Subcutaneous abdominal adipose tissue (tissue), 5 donors: ENCODE results near the gene ITGAE.
A peak's percentile ranks its signal among the peaks of the same experiment; 100 is the strongest.
"Not testable (repeated sequence)": the region's sequence is repeated elsewhere in the genome, so short reads cannot be mapped to it uniquely, and the experiment has no call there.

Source experiments
- H3K27ac ChIP-seq: one replicate; pipeline ENCODE4 v1.7.0; 2013; ENCODE audit warnings: low read depth, mild to moderate bottlenecking, inconsistent platforms, low read length, moderate library complexity
- H3K27me3 ChIP-seq, 5 donors: one replicate each; pipeline ENCODE4 v1.7.0; 2013; ENCODE audit warnings: low read length in 5 of 5, inconsistent platforms in 1 of 5; ENCODE audit not compliant: control insufficient read depth in 5 of 5, insufficient read depth in 4 of 5
- H3K36me3 ChIP-seq, 5 donors: one replicate each; pipeline ENCODE4 v1.7.0; 2013; ENCODE audit warnings: low read length in 5 of 5; ENCODE audit not compliant: control insufficient read depth in 5 of 5, insufficient read depth in 5 of 5
- H3K4me1 ChIP-seq, 5 donors: one replicate each; pipeline ENCODE4 v1.7.0; 2013; ENCODE audit warnings: low read length in 5 of 5, mild to moderate bottlenecking in 3 of 5, moderate library complexity in 1 of 5; ENCODE audit not compliant: control insufficient read depth in 5 of 5, insufficient read depth in 5 of 5
- H3K4me3 ChIP-seq, 5 donors: one replicate each; pipeline ENCODE4 v1.7.0; 2013; ENCODE audit warnings: low read length in 5 of 5, low read depth in 1 of 5
- H3K9ac ChIP-seq, 5 donors: one replicate each; pipeline ENCODE4 v1.7.0; 2013; ENCODE audit warnings: low read length in 5 of 5, mild to moderate bottlenecking in 4 of 5, moderate library complexity in 3 of 5
- H3K9me3 ChIP-seq, 5 donors: one replicate each; pipeline ENCODE4 v1.7.0; 2013; ENCODE audit warnings: low read length in 5 of 5; ENCODE audit not compliant: control insufficient read depth in 5 of 5
- donor health status: healthy.
- donor health status: healthy.
- donor health status: healthy.
- donor health status: healthy.
- donor health status: healthy.

ITGAE gene

DNA sequence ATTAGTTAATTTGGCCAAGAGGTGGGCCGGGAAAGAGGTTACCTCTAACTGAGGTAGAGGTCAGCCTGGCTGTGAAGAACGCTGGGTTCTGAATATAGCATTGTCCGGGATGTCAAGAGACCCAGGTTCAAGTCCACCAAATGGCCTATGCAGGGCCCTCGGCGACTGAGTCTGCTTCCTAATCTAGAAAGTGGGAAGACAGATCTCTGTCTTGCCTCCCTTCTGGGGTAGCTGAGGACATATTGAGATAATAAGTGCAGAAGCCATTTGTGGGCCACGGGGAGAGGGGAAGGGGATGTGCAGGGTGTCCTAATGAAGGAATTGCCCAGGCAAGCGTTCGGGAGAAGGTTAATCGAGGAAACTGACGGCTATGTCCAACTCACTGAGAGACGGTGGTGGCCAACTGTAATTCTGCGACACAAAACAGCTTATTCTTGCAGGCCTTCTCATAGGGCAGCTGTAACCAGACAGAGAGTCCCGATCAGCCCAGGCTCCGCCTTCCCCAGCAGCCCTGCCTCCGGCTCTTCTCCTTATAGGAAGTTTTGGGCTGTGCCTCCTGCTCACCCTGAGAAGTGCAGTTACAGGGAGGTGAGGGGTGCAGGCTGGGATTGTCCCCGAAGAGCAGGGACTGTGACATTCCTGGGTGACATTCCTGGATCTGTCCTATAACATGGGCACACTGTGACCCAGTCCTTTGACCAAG lies 61.4 kb downstream of the ITGAE start:
- Histone ChIP-seq H3K9ac (no peak overlapping the region), H3K27me3 (peaks cover 0 to 5% (median 3%) of the 10 kb centered on the region in 5 donors), H3K4me1 (peaks cover 0 to 13% (median 11%) of the 10 kb centered on the region in 5 donors), H3K4me3 (no peak overlapping the region), H3K27ac (no peak overlapping the region), H3K9me3 (no peaks in the 10 kb centered on the region), H3K36me3 (no peaks in the 10 kb centered on the region)

DNA sequence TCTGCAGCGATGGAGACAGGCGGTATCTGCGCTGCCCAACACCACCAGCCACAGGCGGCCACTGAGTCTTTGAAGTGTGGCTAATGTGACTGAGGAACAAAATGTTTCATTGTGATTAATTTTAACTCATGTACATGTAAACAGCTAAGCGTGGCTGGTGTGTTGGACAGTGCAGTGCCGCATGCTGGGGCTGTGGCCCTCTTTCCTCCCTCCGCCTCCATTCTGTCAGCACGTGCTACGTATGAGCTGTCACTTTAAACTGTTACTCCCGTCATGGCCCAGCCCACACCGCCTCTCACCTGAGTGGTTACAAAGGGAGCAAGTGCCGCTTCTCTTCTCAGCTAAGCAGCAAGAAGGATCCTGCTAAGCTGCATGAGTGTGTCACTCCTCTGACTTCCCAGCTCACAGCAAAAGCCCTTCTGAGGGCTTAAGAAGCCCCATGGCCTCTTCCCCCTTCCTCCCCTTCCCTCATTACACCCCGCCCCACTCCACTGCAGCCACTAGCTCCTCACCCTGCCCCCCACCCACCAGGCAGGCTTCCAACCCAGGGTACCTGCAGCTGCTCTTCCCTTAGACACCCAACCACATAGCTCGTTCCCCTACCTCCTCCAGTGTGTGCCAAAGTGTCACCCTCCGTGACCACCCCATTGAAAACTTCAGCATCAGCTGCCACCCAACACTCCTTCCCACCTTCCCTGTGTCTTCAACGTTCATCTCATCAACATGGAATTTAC lies 62.3 kb downstream of the ITGAE start:
- peak overlapping the region in 1 of 5 donors; percentile 43 for H3K9ac ChIP-seq
- peaks cover 0 to 5% (median 3%) of the 10 kb centered on the region in 5 donors for H3K27me3 ChIP-seq
- no peak overlapping the region for H3K27ac ChIP-seq
- no peaks in the 10 kb centered on the region for H3K36me3 ChIP-seq
- H3K4me1 ChIP-seq = peaks cover 2 to 13% (median 12%) of the 10 kb centered on the region in 5 donors
- H3K4me3 ChIP-seq = no peak overlapping the region
- no peaks in the 10 kb centered on the region for H3K9me3 ChIP-seq

DNA sequence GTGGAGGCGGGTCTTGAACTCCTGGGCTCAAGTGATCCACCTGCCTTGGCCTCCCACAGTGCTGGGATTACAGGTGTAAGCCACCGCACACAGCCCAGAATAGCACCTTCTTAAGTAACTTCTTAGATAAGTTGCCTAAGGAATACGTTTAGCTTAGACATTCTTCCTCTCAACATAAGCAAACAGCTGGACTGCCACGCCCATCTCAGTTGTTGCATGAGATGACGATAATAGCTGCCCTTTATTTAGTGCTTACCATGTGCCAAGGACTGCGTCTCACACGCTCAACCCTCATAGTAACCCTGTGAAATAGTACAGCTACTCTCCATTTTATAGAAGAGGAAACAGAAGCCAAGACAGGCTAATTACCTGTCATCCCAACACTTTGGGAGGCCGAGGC lies 65.5 kb downstream of the ITGAE start:
- peaks cover 0 to 8% (median 3%) of the 10 kb centered on the region in 5 donors for H3K27me3 ChIP-seq
- H3K4me1 ChIP-seq = peaks cover 2 to 19% (median 12%) of the 10 kb centered on the region in 5 donors
- H3K9me3 ChIP-seq = no peaks in the 10 kb centered on the region
- H3K27ac ChIP-seq = no peak overlapping the region
- H3K36me3 ChIP-seq = no peaks in the 10 kb centered on the region
- no peak overlapping the region for H3K4me3 ChIP-seq
- no peak overlapping the region for H3K9ac ChIP-seq

DNA sequence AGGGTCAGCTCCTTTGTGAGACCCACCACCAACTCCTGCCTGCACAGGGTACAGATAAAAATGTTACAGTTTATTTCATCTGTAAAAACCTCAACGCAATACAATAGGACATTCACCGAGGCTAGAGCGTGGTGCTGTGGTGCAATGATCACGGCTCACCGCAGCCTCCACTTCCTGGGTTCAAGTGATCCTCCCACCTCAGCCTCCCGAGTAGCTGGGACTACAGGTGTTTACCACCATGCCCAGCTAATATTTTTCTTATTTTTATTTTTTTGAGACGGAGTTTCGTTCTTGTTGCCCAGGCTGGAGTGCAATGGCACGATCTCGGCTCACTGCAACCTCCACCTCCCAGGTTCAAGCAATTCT lies 66.1 kb downstream of the ITGAE start:
- not testable (repeated sequence) for H3K9me3 ChIP-seq, H3K36me3 ChIP-seq
- H3K4me1 ChIP-seq = peaks cover 2 to 20% (median 12%) of the 10 kb centered on the region in 5 donors

DNA sequence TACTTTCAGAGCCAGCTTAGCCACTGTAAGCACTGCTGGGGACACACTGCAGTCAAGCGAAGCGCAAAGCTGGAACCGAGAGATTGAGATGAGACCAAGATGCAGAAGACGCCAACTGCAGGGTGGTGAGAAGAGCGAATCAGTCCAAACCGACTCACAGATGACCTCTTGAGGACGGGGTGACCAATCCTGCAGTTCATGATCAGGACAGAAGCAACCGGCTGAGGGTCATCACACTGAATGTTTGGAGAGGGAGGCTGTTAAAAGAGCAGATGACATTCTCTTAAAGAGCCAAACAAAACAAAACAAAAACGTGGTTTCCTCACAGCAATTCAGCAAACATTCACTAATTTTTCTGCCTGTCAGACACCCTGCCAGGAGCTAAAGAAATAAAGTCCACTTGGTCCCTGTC lies 68.8 kb downstream of the ITGAE start:
- no peaks in the 10 kb centered on the region for H3K36me3 ChIP-seq
- peaks cover 0 to 7% (median 2%) of the 10 kb centered on the region in 5 donors for H3K4me1 ChIP-seq
- no peak overlapping the region for H3K4me3 ChIP-seq
- no peak overlapping the region for H3K9ac ChIP-seq
- peaks cover 0 to 3% (median 0%) of the 10 kb centered on the region in 5 donors for H3K27me3 ChIP-seq
- H3K9me3 ChIP-seq = no peaks in the 10 kb centered on the region
- H3K27ac ChIP-seq = no peak overlapping the region

More for the DNA sequence above, 66.1 kb downstream of the ITGAE start:
- not testable (repeated sequence) for H3K4me3 ChIP-seq, H3K27ac ChIP-seq, H3K27me3 ChIP-seq
- peak overlapping the region in 1 of 5 donors; percentile 51 for H3K9ac ChIP-seq

DNA sequence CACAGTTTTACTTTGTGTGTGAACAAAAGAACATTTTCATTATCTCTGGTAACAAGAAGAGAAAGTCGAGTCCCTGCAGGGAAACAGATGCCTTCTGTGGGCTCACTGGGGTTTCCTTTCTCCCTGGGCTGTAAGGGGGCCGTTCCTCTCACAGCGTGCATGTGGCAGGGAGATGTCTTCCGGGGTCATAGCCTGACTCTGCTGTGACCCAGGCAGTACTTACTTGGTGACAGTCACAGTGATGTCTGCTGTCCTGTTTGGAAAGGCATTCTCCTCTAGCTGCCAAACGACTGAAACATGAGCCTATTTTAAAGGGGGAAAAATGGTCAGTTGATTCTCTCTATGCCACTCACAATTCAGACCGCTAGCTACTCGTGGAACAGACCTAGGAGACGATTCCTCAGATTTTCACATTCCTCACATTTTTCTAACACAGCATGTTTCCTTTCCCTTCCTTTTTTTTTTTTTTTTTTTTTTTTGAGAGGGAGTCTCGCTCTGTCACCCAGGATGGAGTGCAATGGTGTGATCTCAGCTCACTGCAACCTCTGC lies 70.0 kb downstream of the ITGAE start:
- Histone ChIP-seq H3K4me3 (peak overlapping the region in 1 of 5 donors; percentile 9), H3K27me3 (peaks cover 0 to 3% (median 0%) of the 10 kb centered on the region in 5 donors), H3K27ac (no peak overlapping the region)

DNA sequence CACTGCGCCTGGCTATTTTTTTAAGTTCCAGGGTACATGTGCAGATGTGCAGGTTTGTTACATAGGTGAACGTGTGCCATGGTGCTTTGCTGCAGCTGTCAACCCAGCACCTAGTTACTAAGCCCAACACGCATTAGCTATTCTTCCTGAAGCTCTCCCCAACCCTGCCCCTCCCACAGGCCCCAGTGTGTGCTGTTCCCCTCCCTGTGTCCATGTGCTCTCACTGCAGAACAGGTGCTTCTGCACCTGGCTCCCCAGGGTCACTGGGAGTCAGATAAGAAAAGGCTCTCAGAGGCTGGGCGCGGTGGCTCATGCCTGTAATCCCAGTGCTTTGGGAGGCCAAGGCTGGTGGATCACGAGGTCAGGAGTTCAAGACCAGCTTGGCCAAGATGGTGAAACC lies 71.1 kb downstream of the ITGAE start:
- Histone ChIP-seq H3K36me3 (no peaks in the 10 kb centered on the region), H3K27me3 (peaks cover 0 to 3% (median 0%) of the 10 kb centered on the region in 5 donors), H3K4me1 (peaks cover 0 to 7% (median 2%) of the 10 kb centered on the region in 5 donors)

More for the DNA sequence above, 70.0 kb downstream of the ITGAE start:
- no peaks in the 10 kb centered on the region for H3K9me3 ChIP-seq
- peaks cover 0 to 7% (median 2%) of the 10 kb centered on the region in 5 donors for H3K4me1 ChIP-seq
- H3K36me3 ChIP-seq = no peaks in the 10 kb centered on the region
- H3K9ac ChIP-seq = no peak overlapping the region

DNA sequence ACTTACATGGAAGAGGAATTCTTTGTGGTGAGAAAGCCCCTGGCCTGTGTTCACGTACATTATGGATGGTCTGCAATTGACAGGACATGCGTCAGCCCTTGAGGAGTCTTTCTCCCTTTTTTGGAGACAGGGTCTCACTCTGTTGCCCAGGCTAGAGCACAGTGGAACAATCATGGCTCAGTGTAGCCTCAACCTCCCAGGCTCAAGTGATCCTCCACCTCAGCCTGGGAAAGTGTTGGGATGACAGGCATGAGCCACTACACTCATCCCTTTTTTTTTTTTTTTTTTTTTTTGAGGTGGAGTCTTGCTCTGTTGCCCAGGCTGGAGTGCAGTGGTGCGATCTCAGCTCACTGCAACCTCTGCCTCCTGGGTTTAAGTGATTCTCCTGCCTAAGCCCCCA lies 72.9 kb downstream of the ITGAE start:
- H3K27ac ChIP-seq, H3K27me3 ChIP-seq, H3K4me3 ChIP-seq, H3K36me3 ChIP-seq, H3K9me3 ChIP-seq, H3K9ac ChIP-seq: not testable (repeated sequence)
- H3K4me1 ChIP-seq = peaks cover 2 to 21% (median 14%) of the 10 kb centered on the region in 5 donors

More for the DNA sequence above, 71.1 kb downstream of the ITGAE start:
- H3K4me3 ChIP-seq = no peak overlapping the region
- H3K9me3 ChIP-seq = no peaks in the 10 kb centered on the region
- H3K9ac ChIP-seq = no peak overlapping the region
- no peak overlapping the region for H3K27ac ChIP-seq

DNA sequence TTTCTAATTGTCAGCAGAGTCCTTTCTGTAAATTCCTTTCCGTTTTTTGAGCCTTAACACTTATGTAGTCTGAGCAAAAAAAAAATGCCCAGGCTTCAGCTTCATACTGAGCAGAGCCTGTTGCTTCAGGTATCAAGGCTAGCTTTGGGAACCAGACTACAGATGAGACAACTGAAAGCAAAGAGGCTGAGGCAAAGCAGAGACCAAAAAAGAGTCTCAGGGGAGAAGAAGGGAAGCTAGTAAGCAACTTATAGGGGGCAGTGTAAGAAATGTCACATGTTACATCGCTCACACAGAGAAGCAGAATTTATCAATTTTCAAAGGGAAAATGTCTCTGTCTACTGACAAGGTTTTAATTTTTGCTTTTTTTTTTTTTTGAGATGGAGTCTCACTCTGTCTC lies 73.9 kb downstream of the ITGAE start:
- Histone ChIP-seq H3K4me3 (no peak overlapping the region), H3K9ac (no peak overlapping the region), H3K4me1 (peaks cover 8 to 31% (median 23%) of the 10 kb centered on the region in 5 donors), H3K27me3 (peaks cover 0 to under 1% (median 0%) of the 10 kb centered on the region in 5 donors), H3K9me3 (no peaks in the 10 kb centered on the region), H3K36me3 (no peaks in the 10 kb centered on the region), H3K27ac (no peak overlapping the region)
